Transverse colon (tissue), 4 donors: ENCODE data around the gene LRP5. TPM values are rescaled to one million over a fixed set of nuclear protein-coding genes. Genes with fewer than 3 reads are reported as not detected.

ENCODE experiments used
- DNase-seq: peaks from one replicate; pipeline ENCODE4 v3.0.0-alpha.2; 2019
- H3K27ac ChIP-seq, 4 donors: fragments of 200-600 bp; sonication (generic); 2 replicates each; pipeline ENCODE4 v1.5.1; 2016 to 2018; ENCODE audit warnings: inconsistent platforms in 4 of 4
- H3K27me3 ChIP-seq: fragments of 200-600 bp; sonication (generic); 2 replicates; pipeline ENCODE4 v1.5.1; 2017; ENCODE audit warnings: inconsistent platforms
- H3K36me3 ChIP-seq, 4 donors: fragments of 200-600 bp; sonication (generic); 2 replicates each; pipeline ENCODE4 v1.5.1; 2017 to 2019; ENCODE audit warnings: inconsistent platforms in 4 of 4
- H3K4me1 ChIP-seq, 4 donors: fragments of 200-600 bp; sonication (generic); 2 replicates each; pipeline ENCODE4 v1.5.1; 2017 to 2020; ENCODE audit warnings: inconsistent platforms in 4 of 4
- H3K4me3 ChIP-seq, 4 donors: fragments of 200-600 bp; sonication (generic); 1 replicate in 1 of 4; 2 replicates in 3 of 4; pipeline versions ENCODE4 v1.5.1 to v1.6.1; 2017 to 2019; ENCODE audit warnings: inconsistent platforms in 4 of 4
- H3K9me3 ChIP-seq, 2 donors: fragments of 200-600 bp; sonication (generic); 2 replicates each; pipeline ENCODE4 v1.5.1; 2017 to 2019; ENCODE audit warnings: inconsistent platforms in 2 of 2
- CTCF ChIP-seq, 5 experiments: fragments of 200-600 bp in 3 of 5; fragments of 450-650 bp in 2 of 5; sonication (generic) in 3 of 5; IDR thresholded peaks; 1 replicate in 2 of 5; 2 replicates in 3 of 5; pipeline ENCODE4 v1.5.1; 2016 to 2017; ENCODE audit warnings: antibody characterized with exemption in 5 of 5, inconsistent platforms in 3 of 5, mild to moderate bottlenecking in 2 of 5, moderate library complexity in 1 of 5
- EP300 ChIP-seq: sonication (generic); formaldehyde crosslinking; IDR thresholded peaks from one replicate; pipeline ENCODE4 v1.6.1; 2017; ENCODE audit warnings: antibody characterized with exemption, low read depth
- POLR2A ChIP-seq: fragments of 450-650 bp; IDR thresholded peaks from one replicate; pipeline ENCODE4 v1.6.1; 2016; ENCODE audit warnings: antibody characterized with exemption, mild to moderate bottlenecking, moderate library complexity
- POLR2AphosphoS5 ChIP-seq, 3 donors: sonication (generic); formaldehyde crosslinking; IDR thresholded peaks; one replicate each; pipeline ENCODE4 v1.6.1; 2016; ENCODE audit warnings: antibody characterized with exemption in 3 of 3
- WGBS, 2 donors: methylation state at CpG; one replicate each; pipeline ENCODE4 v1.1.5; 2018; ENCODE audit warnings: low coverage in 1 of 2; 5-methylcytosine and 5-hydroxymethylcytosine counted together
- in situ Hi-C, 4 donors: fragments of 200-750 bp; cut with MboI; loops; one replicate each; pipeline versions ENCODE4 v1.15.0 to v1.15.1; 2017; ENCODE audit warnings: low sequenced_read_pairs in 3 of 4, low pct_ligation_motif_present in 1 of 4, low pct_unique_long_range_greater_than_20kb in 1 of 4
- intact Hi-C: fragments of 100-400 bp; cut with DNase I; formaldehyde crosslinking; loops from one replicate; pipeline ENCODE4 v1.15.1; 2023; ENCODE audit warnings: low total_unique reads
- total RNA-seq, 4 donors: library from RNA; depleted of rRNA; stranded (reverse); fragments of >200 nt; gene quantifications; one replicate each; pipeline ENCODE4 v1.1.0, GENCODE V29; 2016

Gene LRP5
- total RNA-seq, 4 donors from 2014 or later = 72.6 to 138 (median 82.3) TPM

- Histone ChIP-seq H3K36me3 (no peaks in the 10 kb centered on the region), H3K27ac (no peak overlapping the region), H3K4me3 (no peak overlapping the region), H3K27me3 (no peaks in the 10 kb centered on the region), H3K4me1 (no peaks in the 10 kb centered on the region), H3K9me3 (no peaks in the 10 kb centered on the region)
- intact Hi-C loops (no loop called here), in situ Hi-C loops (no loop called here)
- no peak for TF ChIP-seq POLR2A
- no peak for TF ChIP-seq POLR2AphosphoS5 (IDR thresholded peaks at IDR 0.05)
- no peak for TF ChIP-seq CTCF (IDR thresholded peaks at IDR 0.05)
- no peak for TF ChIP-seq EP300
- 93 to 100% methylated on average over 2 of the region's 2 CpGs for WGBS, 2 donors
- no peak for DNase-seq
Measured at GRCh38 chr11:68289456-68289855, 22.9 kb upstream of the LRP5 start.

GRCh38 chr11:68293708-68294107 lies 18.7 kb upstream of the LRP5 start:
- H3K27ac ChIP-seq = no peak overlapping the region
- H3K27me3 ChIP-seq = no peaks in the 10 kb centered on the region
- H3K9me3 ChIP-seq = no peaks in the 10 kb centered on the region
- H3K4me1 ChIP-seq = peaks cover 9 to 25% (median 22%) of the 10 kb centered on the region in 4 donors
- no peak for DNase-seq
- in situ Hi-C loops (no loop called here), intact Hi-C loops (no loop called here)
- no peak overlapping the region for H3K4me3 ChIP-seq
- TF ChIP-seq POLR2A = no peak
- no peak for TF ChIP-seq EP300
- H3K36me3 ChIP-seq = no peaks in the 10 kb centered on the region
- 68 to 72% methylated on average over 2 of the region's 2 CpGs for WGBS, 2 donors

- Histone ChIP-seq H3K9me3 (no peaks in the 10 kb centered on the region), H3K36me3 (no peaks in the 10 kb centered on the region), H3K27me3 (no peaks in the 10 kb centered on the region), H3K27ac (no peak overlapping the region), H3K4me1 (peaks cover 9 to 31% (median 27%) of the 10 kb centered on the region in 4 donors), H3K4me3 (no peak overlapping the region)
- 96 to 100% methylated on average over 1 of the region's 1 CpG for whole genome bisulfite sequencing, 2 donors
- in situ Hi-C loops (loop anchor here in 3 of 4 donors (5.0 kb wide), 1 partner anchor 38 kb away; no protein-coding TSS in a partner anchor), intact Hi-C loops (no loop called here)
- TF ChIP-seq EP300 (no peak), POLR2AphosphoS5 (IDR thresholded peaks at IDR 0.05) (no peak), CTCF (IDR thresholded peaks at IDR 0.05) (no peak), POLR2A (no peak)
- DNase-seq = no peak
Measured at GRCh38 chr11:68295271-68295670, 17.1 kb upstream of the LRP5 start.

GRCh38 chr11:68295940-68296339 lies 16.5 kb upstream of the LRP5 start:
- WGBS, 2 donors = 91 to 95% methylated on average over 1 to 5 of the region's 5 CpGs
- no peaks in the 10 kb centered on the region for H3K9me3 ChIP-seq
- TF ChIP-seq EP300 (no peak), POLR2AphosphoS5 (IDR thresholded peaks at IDR 0.05) (no peak), POLR2A (no peak)
- in situ Hi-C loops (loop anchor here in 3 of 4 donors (5.0 kb wide), 1 partner anchor 39 kb away; no protein-coding TSS in a partner anchor), intact Hi-C loops (no loop called here)
- H3K27ac ChIP-seq = peak overlapping the region in 2 of 4 donors; percentile 83 to 86
- H3K4me3 ChIP-seq = no peak overlapping the region
- no peaks in the 10 kb centered on the region for H3K36me3 ChIP-seq
- no peak for DNase-seq
- no peaks in the 10 kb centered on the region for H3K27me3 ChIP-seq
- peaks cover 9 to 31% (median 27%) of the 10 kb centered on the region in 4 donors for H3K4me1 ChIP-seq

GRCh38 chr11:68296344-68297051 lies 15.9 kb upstream of the LRP5 start:
- intact Hi-C loops = no loop called here

More at GRCh38 chr11:68296344-68297051, 15.9 kb upstream of the LRP5 start:
- Histone ChIP-seq H3K4me1 (peaks cover 9 to 31% (median 27%) of the 10 kb centered on the region in 4 donors), H3K36me3 (no peaks in the 10 kb centered on the region), H3K4me3 (no peak overlapping the region), H3K27me3 (no peaks in the 10 kb centered on the region), H3K9me3 (no peaks in the 10 kb centered on the region), H3K27ac (peak overlapping the region; percentile 74 to 86 (median 83))
- WGBS, 2 donors = 71 to 100% methylated on average over 1 to 15 of the region's 15 CpGs
- DNase-seq = peak; percentile 72
- in situ Hi-C loops = loop anchor here in 3 of 4 donors (5.0 kb wide), 1 partner anchor 39 kb away; no protein-coding TSS in a partner anchor
- TF ChIP-seq POLR2AphosphoS5 (IDR thresholded peaks at IDR 0.05) (peak in 2 of 3 donors; percentile 22 to 27), CTCF (IDR thresholded peaks at IDR 0.05) (no peak)
